COLO668 (cell line): ENCODE data around the gene SPO11.

Experiments used
- DNase-seq: peaks from one replicate; lab custom pipeline; 2025; ENCODE audit not compliant: unreplicated experiment; lab: John Stamatoyannopoulos, UW

The SPO11 gene, protein sequence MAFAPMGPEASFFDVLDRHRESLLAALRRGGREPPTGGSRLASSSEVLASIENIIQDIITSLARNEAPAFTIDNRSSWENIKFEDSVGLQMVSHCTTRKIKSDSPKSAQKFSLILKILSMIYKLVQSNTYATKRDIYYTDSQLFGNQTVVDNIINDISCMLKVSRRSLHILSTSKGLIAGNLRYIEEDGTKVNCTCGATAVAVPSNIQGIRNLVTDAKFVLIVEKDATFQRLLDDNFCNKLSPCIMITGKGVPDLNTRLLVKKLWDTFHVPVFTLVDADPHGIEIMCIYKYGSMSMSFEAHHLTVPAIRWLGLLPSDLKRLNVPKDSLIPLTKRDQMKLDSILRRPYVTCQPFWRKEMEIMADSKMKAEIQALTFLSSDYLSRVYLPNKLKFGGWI

DNA sequence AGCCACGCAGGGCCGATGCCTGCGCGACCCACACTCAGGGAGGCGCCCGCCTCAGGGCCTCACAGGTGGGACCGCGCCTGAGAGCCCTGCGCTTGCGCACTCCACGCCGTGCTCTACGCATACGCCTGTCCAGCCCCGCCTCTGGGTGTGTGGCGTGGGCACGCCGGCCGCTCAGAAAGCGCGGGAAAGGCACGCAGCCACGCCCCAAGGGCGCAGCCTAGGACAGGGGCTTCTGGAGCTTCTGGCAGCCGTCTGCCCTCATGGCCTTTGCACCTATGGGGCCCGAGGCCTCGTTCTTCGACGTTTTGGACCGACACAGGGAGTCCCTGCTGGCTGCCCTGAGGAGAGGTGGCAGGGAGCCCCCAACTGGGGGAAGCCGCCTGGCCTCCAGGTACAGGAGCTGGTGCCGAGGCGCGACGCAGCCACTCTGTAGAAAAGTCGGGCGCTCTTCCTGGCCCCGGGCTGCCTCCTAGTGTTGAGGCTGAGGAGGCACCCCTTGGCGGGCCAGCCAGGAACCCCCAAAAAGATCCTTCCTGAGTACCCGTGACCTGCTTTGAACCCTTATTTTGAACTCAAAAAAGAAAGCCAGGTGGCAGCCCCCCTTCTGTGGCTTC is at the start of gene SPO11:
TSS of gene SPO11 (plus strand) at position 196 of the 614 bp plus-strand sequence. CDS start at position 261, 65 bp downstream.
- no peak for DNase-seq

DNA sequence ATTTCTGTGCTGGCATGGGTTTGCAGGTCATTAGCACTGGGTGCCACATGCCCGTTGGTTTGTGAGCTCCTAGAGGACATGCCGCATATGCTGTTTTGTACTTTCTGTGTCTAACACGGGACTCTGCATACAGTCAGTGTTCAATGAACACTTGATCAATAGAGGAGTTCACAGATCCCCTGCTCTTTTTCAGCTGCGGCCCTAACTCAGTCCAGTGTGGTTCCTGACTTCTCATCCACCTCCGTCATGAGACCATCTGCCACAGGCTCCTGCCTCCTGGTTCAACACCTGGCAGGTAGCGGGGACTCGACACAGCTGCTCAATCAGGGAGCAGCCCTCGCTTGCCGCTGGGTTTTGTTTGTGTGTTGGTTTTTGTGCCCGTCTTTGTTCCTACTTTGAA is 49.4 kb upstream of the SPO11 start:
- peak; percentile 41 for DNase-seq

DNA sequence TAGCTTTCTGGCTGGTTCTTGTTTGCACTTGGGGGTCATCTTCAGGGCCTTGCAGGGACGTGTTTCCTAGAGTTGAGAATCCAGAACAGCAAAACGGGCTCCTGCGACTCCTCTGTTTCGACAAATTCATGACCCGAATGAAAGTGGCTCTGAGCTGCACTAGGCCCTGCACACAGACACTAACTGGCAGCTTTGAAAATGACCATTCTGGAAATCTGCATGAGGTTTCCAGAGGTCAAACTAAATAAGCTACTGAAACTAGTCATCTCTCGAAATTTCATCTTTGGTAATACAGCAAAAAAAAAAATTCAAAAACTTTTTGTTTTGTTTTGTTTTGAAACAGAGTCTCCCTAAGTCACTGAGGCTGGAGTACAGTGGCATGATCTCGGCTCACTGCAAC is 47.7 kb upstream of the SPO11 start:
- no peak for DNase-seq

DNA sequence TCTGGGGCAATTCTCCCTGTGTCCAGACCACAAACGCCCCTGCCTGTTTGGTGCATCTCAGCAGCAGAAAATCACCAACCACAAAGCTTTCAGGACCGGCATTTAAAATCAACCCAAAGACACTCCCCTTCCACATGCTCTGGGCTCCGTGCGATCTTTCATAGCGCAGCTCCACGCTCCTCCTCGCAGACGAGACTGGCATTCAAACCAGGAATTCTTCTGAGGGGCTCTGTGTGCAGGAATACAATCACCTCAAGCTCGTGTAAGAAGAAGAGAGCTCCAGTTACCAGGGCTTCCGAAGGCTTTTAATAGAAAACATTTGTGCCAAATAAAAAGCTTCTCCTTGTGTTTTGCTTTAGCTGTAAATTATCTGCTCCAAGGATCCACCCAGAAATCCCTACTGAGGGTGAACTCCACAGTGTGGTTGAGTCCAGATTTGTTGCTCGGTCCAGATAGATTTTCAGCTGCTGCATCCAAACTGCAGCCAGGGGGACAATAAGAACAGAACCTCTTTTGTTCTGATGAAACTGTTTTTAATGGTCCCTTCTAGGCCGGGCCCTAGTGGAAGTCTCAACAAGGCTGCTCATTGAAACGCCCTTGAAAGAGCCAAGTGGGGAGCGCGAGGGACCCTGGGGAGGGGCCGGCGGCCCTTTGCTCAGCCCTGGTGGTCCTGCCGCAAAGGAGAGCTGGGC is 46.8 kb upstream of the SPO11 start:
- no peak for DNase-seq

DNA sequence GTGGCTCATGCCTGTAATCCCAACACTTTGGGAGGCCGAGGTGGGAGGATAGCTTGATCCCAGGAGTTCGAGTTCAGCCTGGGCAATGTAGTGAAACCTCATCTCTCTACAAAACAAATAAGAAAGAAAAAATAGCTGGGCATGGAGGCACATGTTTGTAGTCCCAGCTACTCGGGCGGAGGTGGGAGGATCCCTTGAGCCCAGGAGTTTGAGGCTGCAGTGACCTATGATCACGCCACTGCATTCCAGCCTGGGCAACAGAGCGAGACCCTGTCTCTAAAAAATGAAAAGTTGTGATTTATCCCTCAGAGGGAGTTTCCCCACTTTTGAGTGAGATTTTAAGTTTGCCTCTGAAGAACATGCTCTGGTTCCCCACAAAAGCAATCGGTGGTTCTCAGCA is 45.7 kb upstream of the SPO11 start:
- no peak for DNase-seq

DNA sequence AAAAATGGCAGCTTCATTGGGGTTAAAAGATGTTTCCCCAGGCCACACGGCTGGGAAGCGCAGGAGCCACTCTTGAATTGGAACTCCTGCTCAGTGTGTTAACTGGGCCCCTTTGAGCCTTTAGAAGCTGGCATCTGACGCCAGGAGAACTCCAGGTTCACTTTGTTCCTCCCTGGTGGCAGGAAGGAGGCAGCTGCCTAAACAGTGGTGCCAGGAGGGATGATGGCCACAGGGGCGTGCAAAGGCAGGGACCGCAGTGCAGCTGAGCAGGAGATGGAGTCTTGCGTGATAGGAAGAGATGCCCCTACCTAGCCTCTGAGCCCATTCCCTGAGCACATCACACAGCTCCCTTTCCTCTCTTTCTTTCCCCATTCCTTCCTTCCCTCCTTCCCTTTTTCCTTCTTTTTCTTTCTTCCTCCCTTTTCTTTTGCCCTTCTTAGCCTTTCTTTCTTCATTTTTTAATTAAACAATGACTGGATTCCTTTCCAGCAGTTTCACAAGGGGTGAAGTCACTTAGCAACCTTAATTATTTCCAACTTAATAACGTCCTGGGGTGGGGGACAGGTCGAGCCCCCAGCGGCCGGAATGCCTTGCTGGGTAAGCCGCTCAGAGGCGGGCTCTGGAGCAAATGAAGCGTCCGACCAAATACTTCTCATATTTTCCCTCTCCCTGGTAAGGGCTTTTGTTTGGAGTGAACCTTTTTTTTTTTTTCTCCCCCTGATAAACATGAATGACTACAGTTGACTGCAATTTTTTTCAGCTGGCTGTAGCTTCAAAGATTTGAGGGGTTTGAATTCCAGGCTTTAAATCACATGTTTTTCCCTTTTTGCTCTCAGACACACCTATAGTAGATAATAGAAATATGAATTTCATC is 42.4 kb upstream of the SPO11 start:
- DNase-seq = no peak

DNA sequence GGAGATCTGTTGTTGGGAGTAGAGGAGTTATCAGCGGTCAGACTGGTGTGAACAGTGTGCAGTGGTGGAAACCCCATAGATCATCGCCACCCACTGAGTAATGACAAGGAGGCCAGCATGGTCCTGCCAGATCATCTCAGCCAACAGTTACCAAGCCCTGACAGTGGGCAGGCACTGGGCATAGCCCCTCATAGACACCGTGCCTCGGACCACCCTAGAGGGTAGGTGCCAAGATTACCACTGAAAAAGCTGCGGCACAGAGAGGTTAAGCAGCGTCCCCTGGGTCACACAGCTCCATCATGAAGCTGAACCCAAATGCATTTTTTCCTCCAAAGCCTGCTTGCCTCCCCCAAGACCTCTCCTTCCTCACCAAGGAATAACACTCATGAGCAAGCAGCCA is 41.7 kb upstream of the SPO11 start:
- no peak for DNase-seq

DNA sequence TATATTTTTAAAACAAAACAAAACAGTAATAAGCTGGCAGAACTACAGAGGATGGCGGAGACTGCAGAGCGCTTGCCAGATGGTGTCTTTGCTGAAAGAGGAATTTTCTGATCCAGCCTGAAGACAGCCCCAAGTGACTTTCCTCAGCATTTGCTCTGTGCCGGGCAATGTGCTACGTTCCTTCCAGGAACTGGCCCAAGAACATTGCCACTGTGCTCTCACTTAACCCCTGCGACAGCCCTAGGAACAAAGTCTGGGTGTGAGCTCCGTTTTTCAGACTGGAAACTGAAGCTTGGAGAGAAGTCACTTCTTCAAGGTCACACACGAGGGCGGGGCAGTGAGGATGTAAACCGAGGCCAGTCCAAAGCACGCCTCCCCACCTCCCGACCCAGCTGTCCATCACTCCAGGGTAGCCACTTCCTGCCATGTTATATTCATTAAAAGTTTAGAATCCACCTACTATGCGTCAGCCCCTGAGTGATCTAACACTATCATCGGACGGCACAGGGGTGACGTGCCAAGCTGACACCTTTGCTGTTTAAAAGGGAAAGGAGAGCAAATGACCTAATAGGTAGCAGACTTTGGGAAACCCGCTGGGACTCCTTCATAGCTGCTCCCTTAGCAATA is 40.8 kb upstream of the SPO11 start:
- DNase-seq = no peak

DNA sequence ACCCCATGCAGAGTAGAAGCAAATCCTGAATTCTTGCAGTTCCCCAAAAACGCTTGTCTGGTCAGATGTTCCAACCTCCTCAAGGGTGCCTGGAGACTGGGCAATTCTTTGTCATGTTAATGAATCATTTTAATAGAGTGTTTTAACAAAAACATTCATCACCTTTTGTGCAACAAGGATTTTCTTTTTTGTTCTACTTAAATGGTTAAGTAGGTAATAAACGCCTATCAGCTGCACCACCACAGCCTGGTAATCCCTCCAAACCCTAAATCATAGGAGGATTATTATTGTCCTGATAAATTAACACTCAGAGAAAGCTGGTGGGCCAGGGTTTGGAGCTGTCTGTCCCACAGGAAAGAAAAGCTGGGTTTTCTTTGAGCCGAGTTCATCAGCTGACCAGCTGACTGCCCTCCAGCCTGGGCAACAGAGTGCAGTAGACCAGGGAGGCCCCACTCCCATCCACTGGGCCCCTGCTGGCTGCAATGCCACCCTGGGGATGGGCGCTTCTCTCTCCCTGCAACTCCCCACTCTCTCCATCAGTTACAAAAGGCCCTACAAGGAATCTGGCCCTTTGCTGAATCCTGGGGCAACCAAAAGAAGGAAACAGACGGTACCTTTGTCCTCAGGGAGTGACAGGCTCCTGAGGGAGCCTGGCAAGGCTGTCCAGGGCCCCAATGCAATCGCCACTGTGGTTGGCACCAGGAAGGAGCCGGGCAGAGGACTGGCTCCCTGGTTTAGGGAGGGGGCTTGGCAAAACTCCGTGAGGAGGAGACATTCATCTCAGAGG is 40.0 kb upstream of the SPO11 start:
- DNase-seq = no peak

DNA sequence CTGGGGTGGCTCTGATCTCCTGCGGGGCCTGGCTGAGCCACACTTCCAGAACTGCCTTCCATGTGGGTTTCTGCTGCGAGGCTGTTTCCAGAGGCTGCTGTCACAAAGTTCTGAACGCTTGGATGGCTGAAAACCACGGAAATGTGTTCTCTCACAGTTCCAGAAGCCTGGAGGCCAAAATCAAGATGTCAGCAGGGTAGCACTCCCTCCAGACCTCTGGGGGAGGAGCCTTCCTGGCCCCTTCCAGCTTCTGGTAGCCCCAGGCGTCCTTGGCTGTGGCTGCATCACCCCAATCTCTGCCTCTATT is 39.5 kb upstream of the SPO11 start:
- no peak for DNase-seq

DNA sequence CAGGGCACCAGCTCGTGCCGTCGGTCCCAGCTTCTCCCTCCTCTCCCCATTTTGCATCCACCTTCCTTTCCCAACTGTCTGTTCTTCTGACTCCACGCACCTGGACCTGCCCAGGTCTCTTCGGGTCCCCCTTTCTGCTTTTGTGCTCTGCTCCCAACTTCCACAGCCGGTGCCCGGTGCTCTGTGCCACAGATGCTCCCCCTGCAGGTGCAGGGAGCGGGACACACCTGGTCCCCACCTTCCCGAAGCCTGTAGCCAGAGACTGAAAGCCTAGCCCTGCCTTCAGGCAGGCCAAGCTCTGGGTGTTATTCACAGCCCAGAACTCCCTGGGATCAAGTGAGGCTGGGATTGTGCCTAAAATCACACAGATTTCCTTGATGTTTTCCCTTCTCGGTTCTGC is 38.6 kb upstream of the SPO11 start:
- DNase-seq = no peak

DNA sequence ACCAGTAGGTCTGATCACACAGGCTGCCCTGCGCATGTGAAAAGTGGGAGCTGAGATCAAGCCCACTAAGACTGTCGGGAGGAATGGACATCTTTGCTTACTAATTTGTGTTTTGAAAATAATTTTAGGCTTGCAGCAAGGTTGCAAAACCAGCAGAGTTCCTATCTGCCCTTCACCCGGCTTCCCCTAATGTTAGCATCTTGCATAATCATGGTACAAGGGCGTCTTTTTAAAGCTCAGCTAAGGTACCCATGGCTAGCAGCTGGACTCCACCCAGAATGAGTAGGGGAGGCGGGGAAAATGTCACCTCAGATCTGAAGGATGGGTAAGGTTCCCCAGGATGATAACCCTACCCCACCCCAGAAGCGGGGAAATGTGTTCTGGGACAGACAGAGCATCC is 37.9 kb upstream of the SPO11 start:
- DNase-seq = no peak

DNA sequence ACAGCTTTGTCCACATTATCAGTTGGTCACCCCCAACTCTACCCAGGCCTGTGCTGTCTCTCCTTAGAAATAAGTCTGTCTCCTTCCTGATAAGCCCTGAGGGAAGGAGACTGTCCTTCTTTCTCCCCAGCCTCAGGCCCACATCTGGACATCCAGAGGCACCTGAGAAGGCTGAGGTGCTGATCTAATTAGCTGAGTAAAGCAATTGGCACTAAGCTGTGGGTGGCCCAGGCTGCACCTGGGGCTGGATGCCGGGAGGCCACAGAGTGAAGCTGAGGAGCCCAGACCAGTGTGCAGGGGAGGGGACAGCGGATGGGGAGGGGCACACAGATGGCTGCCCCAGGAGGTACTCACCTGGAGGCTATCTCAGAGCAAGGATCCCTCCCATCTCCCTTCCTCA is 37.0 kb upstream of the SPO11 start:
- no peak for DNase-seq

DNA sequence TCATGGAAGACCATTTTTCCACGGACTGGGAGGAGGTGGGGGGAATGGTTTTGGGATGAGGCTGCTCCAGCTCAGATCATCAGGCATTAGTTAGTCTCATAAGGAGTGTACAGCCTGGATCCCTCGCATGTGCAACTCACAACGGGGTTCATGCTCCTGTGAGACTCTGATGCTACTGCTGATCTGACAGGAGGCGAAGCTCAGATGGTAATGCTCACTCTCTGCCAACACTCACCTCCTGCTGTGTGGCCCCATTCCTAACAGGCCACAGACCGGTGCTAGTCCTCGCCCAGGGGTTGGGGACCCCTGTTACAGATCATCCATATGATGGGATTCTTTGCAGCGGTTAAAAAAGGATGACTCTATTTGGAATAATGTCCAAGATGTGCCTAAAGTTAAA is 35.6 kb upstream of the SPO11 start:
- DNase-seq = no peak

DNA sequence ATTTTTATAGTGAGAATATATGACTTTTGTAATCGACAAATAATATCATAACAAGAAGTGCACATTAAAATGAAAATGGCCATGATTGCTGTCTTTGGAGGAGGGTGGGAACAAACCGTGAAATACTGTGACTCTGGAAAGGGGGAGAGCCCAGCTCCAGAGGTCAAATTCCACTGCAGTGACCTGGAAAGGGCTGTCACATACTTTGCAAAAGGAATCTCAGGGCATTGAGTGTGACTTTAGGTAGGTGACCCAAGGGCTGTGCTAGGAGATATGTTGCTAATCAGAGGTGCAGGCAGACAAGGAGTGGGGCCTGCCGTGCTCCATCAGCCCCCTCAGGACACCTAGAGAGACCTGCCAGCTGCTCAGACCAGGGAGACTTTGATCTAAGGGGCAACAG is 35.1 kb upstream of the SPO11 start:
- DNase-seq = no peak

DNA sequence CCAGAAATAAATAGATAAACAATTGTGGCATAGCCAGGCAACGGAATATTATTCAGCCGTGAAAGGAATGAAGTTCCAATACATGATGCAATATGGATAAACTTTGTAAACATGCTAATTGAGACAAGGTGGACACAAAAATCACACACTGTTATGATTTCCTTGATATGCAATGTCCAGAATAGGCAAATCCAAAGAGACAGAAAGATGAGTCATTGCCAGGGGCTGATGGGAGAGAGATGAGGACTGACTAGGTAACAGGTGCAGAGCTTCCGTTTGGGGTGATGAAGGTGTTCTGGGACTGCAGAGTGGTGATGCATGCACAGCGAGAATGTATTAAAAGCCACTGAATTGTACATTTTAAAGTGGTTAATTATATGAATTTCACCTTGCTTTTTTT is 31.1 kb upstream of the SPO11 start:
- no peak for DNase-seq

DNA sequence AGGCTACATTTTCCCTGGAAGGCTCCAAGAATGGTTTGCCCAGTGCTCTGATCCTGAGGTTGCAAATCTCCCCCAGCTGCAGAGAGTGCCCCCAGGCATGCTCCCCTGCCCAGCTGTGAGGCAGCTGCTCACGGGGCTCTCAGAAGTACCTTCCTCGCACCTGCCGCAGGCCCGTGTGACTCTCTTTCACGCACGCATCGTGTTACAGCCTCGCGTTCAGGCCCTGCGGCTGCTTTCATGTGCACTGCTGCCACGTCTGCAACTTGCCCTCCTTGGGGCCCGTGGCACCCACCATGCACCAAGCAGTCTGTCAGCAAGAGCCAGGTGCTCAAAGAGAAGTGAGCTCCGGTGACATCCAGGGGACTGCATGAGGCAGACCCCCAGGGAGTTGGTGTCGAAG is 28.6 kb upstream of the SPO11 start:
- peak; percentile 50 for DNase-seq

DNA sequence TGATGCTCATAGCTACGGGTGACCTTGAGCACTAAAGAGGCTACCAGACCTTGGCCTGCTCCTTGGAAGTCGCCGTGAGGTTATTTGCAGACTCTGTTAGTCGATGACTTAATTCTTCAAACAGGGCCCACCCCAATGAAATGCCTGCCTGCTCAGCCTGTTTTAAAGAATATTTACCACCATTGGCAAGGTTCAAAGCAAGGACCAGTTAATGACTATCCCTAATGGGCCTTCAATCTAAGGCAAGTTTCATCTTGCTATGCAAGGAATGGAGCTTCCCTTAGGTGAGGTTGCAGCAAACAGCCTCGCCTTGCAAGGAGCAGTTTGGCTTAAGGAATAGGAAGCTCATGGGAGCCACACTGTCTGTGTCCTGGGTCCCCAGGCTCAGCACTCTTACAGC is 22.9 kb upstream of the SPO11 start:
- no peak for DNase-seq

DNA sequence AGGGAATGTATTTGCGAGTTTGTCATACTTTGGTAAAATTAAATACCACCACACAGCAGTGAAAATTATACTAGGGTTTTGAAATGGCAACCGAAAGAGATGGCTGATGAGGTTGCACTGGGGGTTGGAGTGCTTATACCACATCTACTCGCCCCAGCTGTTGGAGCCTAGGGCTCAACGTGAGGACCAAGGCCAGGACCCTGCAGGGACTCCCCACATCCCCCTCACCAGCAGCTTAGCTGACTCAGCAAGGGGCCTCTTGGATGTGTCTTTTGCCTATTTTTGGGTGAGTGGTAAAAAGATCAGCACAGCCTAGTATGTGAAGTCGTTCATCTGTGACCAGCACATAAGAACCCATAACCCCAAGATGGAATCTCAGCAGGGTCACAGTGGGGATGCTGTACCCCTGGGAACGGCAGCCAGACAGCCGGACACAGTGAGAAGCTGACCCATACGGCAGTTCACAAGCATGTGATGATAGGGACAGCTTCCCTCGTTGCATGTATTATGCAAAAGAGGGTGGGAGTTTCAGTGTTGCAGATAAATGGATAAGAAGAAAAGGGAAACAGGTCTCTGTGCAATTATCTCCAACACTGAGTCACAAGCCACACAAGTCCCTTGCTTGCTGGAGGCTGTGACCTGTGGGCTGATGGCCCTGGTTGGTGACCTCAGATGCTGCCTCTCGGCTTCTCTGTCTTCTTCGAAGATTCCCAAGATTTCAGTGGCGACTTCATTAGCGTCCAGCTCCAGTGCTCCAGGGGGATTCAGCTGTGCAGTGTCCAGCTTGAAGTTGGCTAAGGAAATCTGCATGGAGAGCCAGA is 20.9 kb upstream of the SPO11 start:
- no peak for DNase-seq
